ENCODE measurements around the gene FNBP1L. TPM values are rescaled to one million over a fixed set of nuclear protein-coding genes. Genes with fewer than 3 reads are reported as not detected.

The FNBP1L gene
- total RNA-seq, 1 donor from 2014 or later: 57.8 TPM

- TF ChIP-seq EZH2 (IDR thresholded peaks at IDR 0.05; ENCODE audit: insufficient read depth, low read length): no peak
- TF ChIP-seq, protein P1, sequence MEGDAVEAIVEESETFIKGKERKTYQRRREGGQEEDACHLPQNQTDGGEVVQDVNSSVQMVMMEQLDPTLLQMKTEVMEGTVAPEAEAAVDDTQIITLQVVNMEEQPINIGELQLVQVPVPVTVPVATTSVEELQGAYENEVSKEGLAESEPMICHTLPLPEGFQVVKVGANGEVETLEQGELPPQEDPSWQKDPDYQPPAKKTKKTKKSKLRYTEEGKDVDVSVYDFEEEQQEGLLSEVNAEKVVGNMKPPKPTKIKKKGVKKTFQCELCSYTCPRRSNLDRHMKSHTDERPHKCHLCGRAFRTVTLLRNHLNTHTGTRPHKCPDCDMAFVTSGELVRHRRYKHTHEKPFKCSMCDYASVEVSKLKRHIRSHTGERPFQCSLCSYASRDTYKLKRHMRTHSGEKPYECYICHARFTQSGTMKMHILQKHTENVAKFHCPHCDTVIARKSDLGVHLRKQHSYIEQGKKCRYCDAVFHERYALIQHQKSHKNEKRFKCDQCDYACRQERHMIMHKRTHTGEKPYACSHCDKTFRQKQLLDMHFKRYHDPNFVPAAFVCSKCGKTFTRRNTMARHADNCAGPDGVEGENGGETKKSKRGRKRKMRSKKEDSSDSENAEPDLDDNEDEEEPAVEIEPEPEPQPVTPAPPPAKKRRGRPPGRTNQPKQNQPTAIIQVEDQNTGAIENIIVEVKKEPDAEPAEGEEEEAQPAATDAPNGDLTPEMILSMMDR (IDR thresholded peaks at IDR 0.05; ENCODE audit: insufficient read depth, low read depth, low read length): no peak
- Mint-ChIP-seq H3K27ac (ENCODE audit: unreplicated experiment) (no peak overlapping the region), H3K9me3 (ENCODE audit: unreplicated experiment) (peaks cover 6% of the 10 kb centered on the region), H3K27me3 (ENCODE audit: low read depth, unreplicated experiment) (no peaks in the 10 kb centered on the region), H3K4me1 (ENCODE audit: low read depth, unreplicated experiment) (peaks cover 21% of the 10 kb centered on the region), H3K36me3 (ENCODE audit: low read depth, unreplicated experiment) (peaks cover 2% of the 10 kb centered on the region), H3K4me3 (ENCODE audit: unreplicated experiment) (no peak overlapping the region)
- FAIRE-seq (peak; percentile 55), DNase-seq (ENCODE audit: low read depth) (no peak)
- no peak overlapping the region for H3K27ac ChIP-seq (ENCODE audit: low read depth, low read length)
- no peaks in the 10 kb centered on the region for H3K27me3 ChIP-seq (ENCODE audit: insufficient read depth, low read length)
- H3K4me1 ChIP-seq (ENCODE audit: insufficient read depth, low read length): peaks cover 13% of the 10 kb centered on the region
- peak overlapping the region; percentile 35 for H3K4me2 ChIP-seq (ENCODE audit: low read length)
- no peak overlapping the region for H3K4me3 ChIP-seq (ENCODE audit: insufficient read depth, low read depth, low read length)
- no peak overlapping the region for H3K9ac ChIP-seq (ENCODE audit: low read length)
- H4K20me1 ChIP-seq (ENCODE audit: insufficient read depth, low read length): peaks cover 82% of the 10 kb centered on the region
- H3K36me3 ChIP-seq (ENCODE audit: insufficient read depth, low read length): no peaks in the 10 kb centered on the region
- peaks cover 91% of the 10 kb centered on the region for H3K79me2 ChIP-seq (ENCODE audit: insufficient read depth, low read length)
- no peaks in the 10 kb centered on the region for H3K9me3 ChIP-seq (ENCODE audit: insufficient read depth, low read depth, low read length)
- no peak overlapping the region for H2AFZ ChIP-seq (ENCODE audit: low read depth, low read length)
Measured at GRCh38 chr1:93471284-93471683, 23.4 kb downstream of the FNBP1L start.

DNA sequence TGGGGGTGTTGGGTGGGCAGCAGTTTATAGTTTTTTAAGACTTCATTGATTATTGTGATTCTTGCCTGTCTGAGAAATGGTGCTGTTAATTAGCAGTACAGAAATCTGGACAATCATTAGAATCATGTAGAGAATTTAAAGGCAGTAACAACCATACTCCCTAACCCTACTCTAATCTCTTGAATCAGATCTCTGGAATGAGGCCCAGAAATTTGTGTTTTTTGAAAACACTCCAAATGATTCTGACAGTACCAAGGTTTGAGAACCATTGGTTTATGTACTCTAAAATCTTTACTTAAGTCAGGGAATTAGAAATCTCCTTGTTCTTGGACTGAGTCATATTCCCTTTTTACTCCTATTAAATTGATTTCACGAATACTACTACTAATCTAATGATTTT, 24.0 kb downstream of the FNBP1L start:
- H4K20me1 ChIP-seq (ENCODE audit: insufficient read depth, low read length): peaks cover 88% of the 10 kb centered on the region
- DNase-seq (ENCODE audit: low read depth) (peak; percentile 81), FAIRE-seq (peak; percentile 64)
- TF ChIP-seq EZH2 (IDR thresholded peaks at IDR 0.05; ENCODE audit: insufficient read depth, low read length): no peak
- TF ChIP-seq, protein P1 (IDR thresholded peaks at IDR 0.05; ENCODE audit: insufficient read depth, low read depth, low read length): no peak
- H3K4me1 ChIP-seq (ENCODE audit: insufficient read depth, low read length): peaks cover 13% of the 10 kb centered on the region
- H3K9ac ChIP-seq (ENCODE audit: low read length): no peak overlapping the region
- H3K27ac ChIP-seq (ENCODE audit: low read depth, low read length): no peak overlapping the region
- no peaks in the 10 kb centered on the region for H3K36me3 ChIP-seq (ENCODE audit: insufficient read depth, low read length)
- no peak overlapping the region for H2AFZ ChIP-seq (ENCODE audit: low read depth, low read length)
- H3K27ac Mint-ChIP-seq (ENCODE audit: unreplicated experiment): no peak overlapping the region
- H3K27me3 ChIP-seq (ENCODE audit: insufficient read depth, low read length): no peaks in the 10 kb centered on the region
- peak overlapping the region; percentile 35 for H3K4me2 ChIP-seq (ENCODE audit: low read length)
- no peaks in the 10 kb centered on the region for H3K9me3 ChIP-seq (ENCODE audit: insufficient read depth, low read depth, low read length)
- peaks cover 6% of the 10 kb centered on the region for H3K9me3 Mint-ChIP-seq (ENCODE audit: unreplicated experiment)
- H3K4me3 Mint-ChIP-seq (ENCODE audit: unreplicated experiment): no peak overlapping the region
- no peaks in the 10 kb centered on the region for H3K27me3 Mint-ChIP-seq (ENCODE audit: low read depth, unreplicated experiment)
- peaks cover 23% of the 10 kb centered on the region for H3K4me1 Mint-ChIP-seq (ENCODE audit: low read depth, unreplicated experiment)
- peaks cover 2% of the 10 kb centered on the region for H3K36me3 Mint-ChIP-seq (ENCODE audit: low read depth, unreplicated experiment)
- peaks cover 92% of the 10 kb centered on the region for H3K79me2 ChIP-seq (ENCODE audit: insufficient read depth, low read length)
- H3K4me3 ChIP-seq (ENCODE audit: insufficient read depth, low read depth, low read length): no peak overlapping the region

DNA sequence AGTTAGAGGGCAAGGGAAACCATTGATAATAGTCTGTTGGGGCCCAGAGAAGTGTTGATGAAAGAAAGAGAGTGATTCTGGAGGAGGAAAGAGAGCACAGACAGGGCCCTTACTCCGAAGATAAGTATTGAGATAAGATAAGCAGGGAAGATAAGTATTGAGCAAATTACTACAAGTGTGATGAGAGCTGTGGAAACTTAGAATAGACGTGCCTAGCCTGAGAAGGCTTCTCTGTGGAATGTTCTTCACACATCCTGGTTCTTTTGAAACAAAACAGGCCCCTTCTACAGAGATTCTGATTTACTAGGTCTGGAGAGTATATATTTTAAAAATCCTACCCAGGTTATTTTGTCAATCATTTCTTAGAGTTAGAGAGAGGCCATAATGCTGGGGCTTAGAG, 26.4 kb downstream of the FNBP1L start:
- Histone ChIP-seq H3K79me2 (ENCODE audit: insufficient read depth, low read length) (peaks cover 92% of the 10 kb centered on the region), H4K20me1 (ENCODE audit: insufficient read depth, low read length) (peaks cover 80% of the 10 kb centered on the region), H3K4me3 (ENCODE audit: insufficient read depth, low read depth, low read length) (no peak overlapping the region), H3K9me3 (ENCODE audit: insufficient read depth, low read depth, low read length) (no peaks in the 10 kb centered on the region), H3K4me1 (ENCODE audit: insufficient read depth, low read length) (peaks cover 13% of the 10 kb centered on the region), H3K9ac (ENCODE audit: low read length) (no peak overlapping the region), H3K27me3 (ENCODE audit: insufficient read depth, low read length) (no peaks in the 10 kb centered on the region), H3K27ac (ENCODE audit: low read depth, low read length) (no peak overlapping the region), H3K4me2 (ENCODE audit: low read length) (no peak overlapping the region), H2AFZ (ENCODE audit: low read depth, low read length) (no peak overlapping the region), H3K36me3 (ENCODE audit: insufficient read depth, low read length) (no peaks in the 10 kb centered on the region)
- peaks cover 14% of the 10 kb centered on the region for H3K9me3 Mint-ChIP-seq (ENCODE audit: unreplicated experiment)
- H3K4me3 Mint-ChIP-seq (ENCODE audit: unreplicated experiment): no peak overlapping the region
- no peak for TF ChIP-seq EZH2 (IDR thresholded peaks at IDR 0.05; ENCODE audit: insufficient read depth, low read length)
- TF ChIP-seq, protein P1 (IDR thresholded peaks at IDR 0.05; ENCODE audit: insufficient read depth, low read depth, low read length): no peak
- FAIRE-seq: no peak
- peak overlapping the region; percentile 72 for H3K27ac Mint-ChIP-seq (ENCODE audit: unreplicated experiment)
- no peaks in the 10 kb centered on the region for H3K27me3 Mint-ChIP-seq (ENCODE audit: low read depth, unreplicated experiment)
- H3K36me3 Mint-ChIP-seq (ENCODE audit: low read depth, unreplicated experiment): peaks cover 6% of the 10 kb centered on the region
- H3K4me1 Mint-ChIP-seq (ENCODE audit: low read depth, unreplicated experiment): peaks cover 18% of the 10 kb centered on the region
- no peak for DNase-seq (ENCODE audit: low read depth)

Data from astrocyte (in vitro differentiated cells and primary cell).